HS-5 (cell line): ENCODE data around the gene KRTAP21-3.
A peak's percentile ranks its signal among the peaks of the same experiment; 100 is the strongest.
"Not testable (repeated sequence)": the region's sequence is repeated elsewhere in the genome, so short reads cannot be mapped to it uniquely, and the experiment has no call there.

Source experiments
- DNase-seq: peaks from one replicate; pipeline ENCODE4 v3.0.0-alpha.2; 2012; ENCODE audit warnings: low read depth

The KRTAP21-3 gene, protein sequence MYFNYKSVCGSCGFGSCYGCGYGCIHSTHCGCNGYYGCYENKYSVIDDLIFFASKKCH

DNA sequence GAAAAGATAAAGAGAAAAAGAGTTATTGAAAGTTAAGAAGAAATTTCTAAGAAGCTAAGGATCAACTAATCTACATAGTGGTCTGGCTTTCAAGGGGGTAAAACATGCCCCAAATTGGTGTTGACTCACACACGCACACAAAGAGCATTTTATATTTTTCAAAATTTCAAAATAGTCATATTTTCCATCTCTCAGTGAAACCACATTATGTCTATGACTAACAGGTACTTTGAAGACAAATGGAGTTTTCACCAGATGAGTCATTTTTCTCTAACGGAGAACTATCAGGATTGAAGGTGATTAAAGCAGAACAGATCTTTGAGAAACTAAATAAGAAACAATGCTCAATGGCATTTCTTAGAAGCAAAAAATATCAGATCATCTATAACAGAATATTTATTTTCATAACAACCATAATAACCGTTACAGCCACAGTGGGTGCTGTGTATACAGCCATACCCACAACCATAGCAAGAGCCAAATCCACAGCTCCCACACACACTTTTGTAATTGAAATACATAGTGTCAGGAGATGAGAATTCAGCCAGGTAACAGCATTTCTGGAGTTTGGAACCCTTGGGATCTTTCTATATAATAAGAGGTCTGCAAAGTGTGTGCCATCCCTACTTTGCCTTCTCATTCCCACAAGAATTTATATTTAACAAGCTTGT, at the start of gene KRTAP21-3:
Gene KRTAP21-3, minus strand, starts transcription at position 539 of the 671 bp plus-strand sequence. Its CDS starts 18 bp downstream, at position 521.
- peak; percentile 80 for DNase-seq

DNA sequence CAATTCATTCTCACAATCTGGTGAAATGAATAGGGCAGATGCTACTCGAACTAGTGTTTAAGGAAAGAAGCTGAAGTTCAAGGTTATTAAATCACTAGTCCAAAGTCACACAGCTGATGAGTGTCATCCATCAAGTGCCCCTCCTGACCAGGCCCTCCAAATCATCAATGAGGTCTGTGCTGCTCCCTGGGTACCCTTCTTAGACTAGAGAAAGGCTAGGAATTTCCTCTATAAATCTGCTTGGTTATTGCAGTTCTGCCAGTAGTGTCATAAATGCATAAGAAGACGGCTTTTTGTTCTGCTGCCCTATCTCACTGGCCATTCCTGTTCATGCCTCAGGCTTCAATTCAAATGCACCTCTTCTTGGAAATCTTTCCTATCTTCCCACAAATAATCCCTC, 42.2 kb upstream of the KRTAP21-3 start:
- no peak for DNase-seq

DNA sequence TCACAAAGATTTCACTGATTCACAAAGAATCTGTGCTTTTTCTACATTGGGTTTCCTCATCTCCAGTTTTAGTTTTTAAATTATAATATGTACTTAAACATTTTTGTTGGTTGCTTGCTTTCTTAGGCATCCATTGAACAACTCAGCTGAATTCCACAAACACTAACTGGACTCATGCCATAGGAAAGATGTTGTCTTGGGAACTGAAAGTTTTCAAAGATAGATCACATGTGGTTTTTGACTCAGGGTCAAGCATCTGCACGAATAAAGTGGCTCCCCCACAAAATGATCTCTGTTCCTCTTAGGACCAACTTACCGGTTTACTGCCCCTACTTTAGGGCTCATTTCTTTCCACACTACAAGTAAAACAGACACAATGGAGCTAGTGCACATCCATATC, 39.7 kb upstream of the KRTAP21-3 start:
- DNase-seq: no peak

DNA sequence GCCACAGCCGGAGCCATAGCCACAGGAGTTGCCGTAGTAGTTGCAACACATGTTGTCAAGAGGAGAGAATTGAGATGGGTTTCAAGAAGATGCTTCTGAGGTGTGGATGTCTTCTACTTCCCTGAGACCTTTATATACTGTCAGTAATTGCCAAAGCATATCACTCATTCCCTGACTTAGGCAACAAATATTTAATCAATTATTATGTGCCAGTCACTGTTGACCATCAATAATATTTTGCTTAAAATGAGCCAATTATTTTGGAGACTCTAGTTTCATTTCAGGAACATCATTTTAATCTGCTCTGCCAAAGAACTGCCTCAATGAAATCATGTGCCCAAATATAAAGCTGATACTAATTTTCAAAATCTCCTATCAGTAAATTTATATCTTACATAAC, 36.8 kb upstream of the KRTAP21-3 start, which contains the start of gene KRTAP21-1:
Gene KRTAP21-1, minus strand, starts transcription at position 101 of the 400 bp plus-strand sequence. Its CDS starts 50 bp downstream, at position 51.
- not testable (repeated sequence) for DNase-seq

DNA sequence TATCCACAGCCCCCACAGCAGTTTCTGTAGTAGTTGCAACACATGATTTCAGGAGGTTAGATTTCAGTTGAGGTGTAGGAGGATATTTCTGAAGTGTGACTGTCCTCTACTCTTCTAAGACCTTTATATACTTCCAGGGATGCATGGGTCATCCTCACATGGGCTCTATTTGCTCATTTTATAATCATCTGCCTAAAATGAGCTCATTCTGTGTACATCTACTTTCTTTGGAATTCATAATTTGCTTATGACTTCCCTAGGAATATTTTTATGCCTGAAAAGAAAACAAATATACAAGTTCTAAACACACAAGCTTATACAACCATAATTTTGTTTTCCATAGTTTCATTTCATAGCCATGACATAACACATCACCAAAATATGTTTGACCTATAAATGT, 28.6 kb upstream of the KRTAP21-3 start, which contains the start of gene KRTAP21-2:
Gene KRTAP21-2, minus strand, starts transcription at position 101 of the 400 bp plus-strand sequence. Its CDS starts 57 bp downstream, at position 44.
- no peak for DNase-seq

DNA sequence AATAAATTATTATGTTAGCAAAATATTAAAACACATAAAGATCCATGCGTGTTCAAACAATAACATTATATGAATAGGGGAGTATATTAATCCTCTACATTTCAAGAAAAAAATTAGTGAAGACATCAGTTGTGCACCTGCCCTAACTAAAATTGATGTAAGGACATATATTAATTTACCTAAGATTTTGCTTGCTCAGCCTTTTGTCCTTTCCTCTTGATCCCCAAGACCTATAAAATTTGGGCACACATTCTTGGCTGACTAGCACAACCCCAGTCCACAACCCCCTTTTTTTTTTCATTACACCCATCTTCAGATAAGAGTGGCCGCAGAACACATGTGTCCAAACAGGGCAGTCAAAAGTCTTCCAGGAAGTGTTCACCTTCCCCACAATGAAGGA, 21.9 kb upstream of the KRTAP21-3 start:
- no peak for DNase-seq

DNA sequence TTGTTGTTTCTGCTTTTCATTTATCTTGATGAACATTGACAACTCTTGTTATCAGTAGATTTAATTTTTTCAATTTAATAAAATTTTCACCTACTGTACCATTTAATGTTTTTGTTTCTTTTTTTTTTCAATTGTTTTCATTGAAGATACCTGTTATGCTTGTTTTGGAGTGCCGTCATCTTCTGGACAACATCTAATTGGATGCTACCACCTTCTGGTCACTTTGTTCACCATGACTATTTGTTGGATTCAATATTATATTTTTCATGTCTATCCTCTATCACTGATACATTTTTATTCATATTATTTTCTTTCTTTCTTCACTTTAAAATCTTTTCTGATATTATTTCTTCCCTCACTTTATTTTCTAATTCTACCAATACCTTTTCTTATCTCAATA, 14.4 kb upstream of the KRTAP21-3 start:
- no peak for DNase-seq

DNA sequence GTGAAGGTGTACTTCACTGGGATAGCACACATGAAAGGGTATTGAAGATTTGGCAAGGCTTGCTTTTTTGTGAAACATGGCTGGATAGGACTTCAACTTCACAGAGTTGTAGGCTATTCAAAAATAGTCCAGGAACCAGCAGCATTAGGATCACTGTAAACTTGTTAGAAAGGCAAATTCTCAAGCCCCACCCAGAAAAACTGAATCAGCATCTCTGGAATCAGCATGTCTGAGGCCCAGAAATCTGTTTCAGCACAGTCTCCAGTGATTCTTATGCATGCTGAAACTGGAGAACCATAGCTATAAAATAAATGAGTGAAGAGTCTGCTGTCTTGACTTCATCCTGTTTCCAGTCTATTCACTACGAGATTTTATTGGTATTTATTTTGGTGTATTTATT, 8.1 kb upstream of the KRTAP21-3 start:
- DNase-seq: no peak

DNA sequence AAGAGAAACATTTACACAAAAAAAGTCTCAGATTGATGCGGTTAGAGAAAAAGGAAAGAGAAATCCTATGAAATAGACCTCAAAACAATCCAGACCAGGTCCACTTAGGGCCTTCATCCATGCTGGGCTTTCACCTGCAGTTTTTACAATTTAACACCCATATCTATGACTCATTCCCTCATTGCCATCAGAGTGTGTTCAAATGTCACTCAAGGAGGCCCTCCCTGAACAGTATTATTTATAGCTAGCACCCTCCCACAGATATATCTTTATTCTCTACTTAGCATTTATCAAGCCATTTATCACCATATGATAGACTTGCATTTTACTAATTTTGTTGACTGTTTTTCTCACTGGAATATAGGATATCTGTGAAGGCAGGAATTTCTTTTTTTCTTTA, 824 bp upstream of the KRTAP21-3 start:
- no peak for DNase-seq

DNA sequence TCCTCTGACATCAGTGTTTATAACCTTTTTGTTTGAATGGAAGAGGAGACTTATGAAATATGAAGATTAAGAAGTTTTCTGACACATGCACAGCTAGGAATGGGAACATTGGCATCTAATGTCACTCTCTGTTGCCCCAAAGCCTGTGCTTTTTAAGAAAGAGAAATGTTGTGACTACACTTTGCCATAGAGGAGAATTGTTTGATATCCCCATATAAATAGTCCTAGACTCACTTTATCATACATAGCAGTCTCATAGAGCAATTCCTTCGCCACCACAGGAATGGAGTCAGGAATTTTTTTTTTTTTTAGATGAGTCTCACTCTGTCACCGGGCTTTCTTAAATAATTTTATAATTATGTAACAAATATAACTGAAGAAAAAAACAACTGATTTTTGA, 1.5 kb downstream of the KRTAP21-3 start:
- DNase-seq: no peak

DNA sequence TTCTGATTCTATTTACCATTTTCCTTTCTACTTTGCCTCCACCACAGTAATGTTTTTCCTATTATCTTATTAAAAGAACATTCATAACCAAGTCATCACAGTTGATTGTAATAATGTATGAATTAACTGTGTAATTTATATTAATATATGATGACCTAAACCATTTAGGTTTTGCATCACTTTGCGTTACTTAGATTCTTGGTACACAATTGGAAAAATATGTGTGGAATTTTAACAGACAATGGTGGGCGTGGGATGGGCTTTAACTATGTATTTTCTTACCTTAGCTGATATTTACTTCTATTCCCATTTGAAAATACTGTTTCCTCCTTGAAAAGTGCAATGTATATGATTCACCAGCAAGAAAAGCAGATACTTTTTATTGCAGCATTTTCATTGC, 3.6 kb downstream of the KRTAP21-3 start:
- DNase-seq: no peak

DNA sequence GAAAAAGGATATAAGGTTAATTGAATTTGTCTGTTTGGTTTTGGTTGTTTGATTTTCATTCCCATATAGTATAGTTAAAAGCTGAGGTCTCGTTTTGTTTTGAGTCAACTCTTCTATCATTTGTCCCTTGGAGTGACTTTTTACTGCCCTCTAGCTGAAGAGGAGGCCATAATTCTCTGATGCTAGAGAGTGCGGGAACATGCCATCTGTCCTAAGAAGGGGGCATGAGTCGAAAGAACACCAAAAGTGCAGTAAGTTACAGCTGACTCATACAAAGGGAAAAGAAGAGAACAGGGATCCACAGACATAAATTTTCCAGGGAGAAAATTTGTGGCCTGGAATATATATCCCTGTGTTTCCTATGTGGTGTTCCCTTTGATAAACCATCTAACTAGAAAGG, 4.1 kb downstream of the KRTAP21-3 start:
- DNase-seq: no peak

DNA sequence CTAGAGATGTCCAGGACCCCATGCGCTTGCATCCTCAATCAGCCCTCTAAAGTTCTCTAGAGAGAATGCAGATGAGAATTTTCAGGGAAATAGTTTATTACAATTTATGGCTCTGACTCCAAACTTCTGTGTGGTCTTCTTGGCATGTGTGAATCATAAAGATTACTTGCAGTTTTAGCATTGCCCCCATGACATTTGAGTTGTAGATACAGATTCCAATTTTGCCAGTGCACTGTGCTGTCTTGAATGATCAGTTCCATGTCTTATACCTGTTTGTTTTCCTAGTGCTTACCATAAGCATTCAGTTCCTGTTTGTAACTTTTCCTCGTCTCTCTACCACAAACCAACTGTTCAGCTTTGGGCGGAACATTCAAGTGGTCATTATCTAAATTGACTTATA, 4.8 kb downstream of the KRTAP21-3 start:
- DNase-seq: no peak

DNA sequence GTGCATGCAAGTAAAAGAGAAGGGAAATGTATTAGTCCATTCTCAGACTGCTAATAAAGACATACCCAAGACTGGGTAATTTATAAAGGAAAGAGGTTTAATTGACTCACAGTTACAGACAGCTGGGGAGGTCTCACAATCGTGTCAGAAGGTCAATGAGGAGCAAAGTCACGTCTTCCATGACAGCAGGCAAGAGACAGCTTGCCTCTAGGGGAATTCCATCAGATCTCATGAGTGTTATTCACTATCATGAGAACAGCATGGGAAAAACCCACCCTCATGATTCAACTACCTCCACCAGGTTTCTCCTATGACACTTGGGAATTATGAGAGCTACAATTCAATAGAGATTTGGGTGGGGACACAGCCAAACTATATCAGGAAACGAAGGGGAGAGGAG, 8.1 kb downstream of the KRTAP21-3 start:
- DNase-seq: no peak

DNA sequence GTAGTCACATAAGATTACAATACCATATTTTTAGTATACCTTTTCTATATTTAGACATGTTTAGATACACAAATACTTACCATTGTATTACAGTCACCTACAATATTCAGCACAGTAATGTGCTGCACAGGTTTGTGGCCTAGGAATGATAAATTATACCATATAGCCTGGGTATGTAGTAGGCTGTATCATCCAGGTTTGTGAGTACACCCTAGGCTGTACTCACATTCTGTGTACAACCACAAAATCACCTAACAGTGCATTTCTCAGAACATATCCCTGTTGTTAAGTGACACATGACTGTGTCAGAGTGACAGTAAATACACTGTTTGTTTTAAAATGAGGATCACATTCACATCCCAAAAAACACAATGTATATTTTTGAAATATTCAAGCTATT, 11.2 kb downstream of the KRTAP21-3 start:
- no peak for DNase-seq

DNA sequence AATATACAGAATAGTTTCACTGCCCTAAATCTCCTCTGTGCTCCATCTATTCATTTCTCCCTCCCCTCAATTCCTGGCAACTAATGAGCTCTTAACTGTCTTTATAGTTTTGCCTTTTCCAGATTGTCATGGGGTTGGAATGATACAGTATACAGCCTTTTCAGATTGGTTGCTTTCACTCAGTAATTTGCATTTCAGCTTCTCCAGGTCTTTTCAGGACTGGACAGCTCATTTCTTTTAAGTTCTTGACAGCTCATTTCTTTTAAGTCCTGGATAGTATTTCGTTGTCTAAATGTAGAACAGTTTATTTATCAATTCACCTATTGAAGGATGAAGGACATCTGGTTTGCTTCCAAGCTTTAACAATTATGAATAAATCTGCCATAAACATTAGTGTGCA, 22.6 kb downstream of the KRTAP21-3 start:
- DNase-seq: no peak

DNA sequence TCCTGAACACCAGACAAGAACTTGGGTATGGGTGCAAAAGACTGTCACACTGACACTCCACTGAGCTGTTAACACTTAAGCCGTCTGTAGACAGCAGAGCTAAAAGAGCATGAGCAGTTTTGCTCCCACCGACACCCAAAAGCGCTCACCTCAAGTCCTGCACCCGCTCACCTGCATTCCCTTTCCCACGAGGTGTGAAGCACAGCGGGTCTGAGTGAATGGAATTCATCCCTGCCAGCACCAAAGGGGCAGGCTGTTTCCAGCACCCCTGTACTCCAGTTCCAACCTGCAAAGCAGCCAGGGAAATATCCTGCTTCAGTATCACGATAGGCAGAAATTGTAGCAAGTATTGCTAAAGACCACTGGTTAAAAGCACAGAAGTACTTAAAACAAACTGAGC, 28.8 kb downstream of the KRTAP21-3 start:
- no peak for DNase-seq

DNA sequence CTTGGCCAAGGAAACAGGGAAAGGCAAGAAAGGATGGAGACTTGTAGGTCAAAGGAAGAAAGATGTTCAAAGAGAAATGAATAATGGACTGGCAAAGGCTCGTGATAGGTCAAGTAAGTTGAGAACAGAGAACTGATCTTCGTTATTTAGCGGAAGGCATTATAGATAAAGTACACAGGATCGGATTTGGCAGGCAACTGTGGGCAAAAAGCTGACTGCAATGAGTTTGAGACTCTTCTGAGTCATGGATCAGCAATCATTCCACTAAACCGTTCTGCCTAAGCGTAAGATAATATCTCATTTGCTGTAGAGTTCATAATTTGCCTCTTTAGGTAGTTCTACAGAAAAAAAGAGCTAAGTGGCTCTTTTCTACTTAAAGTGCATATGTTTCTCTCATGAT, 34.1 kb downstream of the KRTAP21-3 start:
- DNase-seq: no peak

DNA sequence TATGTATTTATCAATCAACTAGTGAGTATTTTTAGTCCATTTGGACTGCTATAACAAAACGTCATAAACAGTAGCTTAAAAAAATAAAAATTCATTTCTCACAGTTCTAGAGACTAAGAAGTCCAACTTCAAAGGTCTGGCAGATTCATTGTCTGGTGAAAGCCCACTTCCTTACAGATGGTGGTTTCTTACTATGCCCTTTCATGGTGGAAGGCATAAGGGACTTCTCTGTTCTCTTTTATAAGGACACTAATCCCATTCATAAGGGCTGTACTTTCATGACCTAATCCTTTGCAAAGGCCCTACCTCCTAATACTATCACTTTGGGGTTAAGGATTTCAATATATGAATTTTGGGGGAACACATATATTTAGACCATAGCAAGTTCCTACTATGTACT, 38.0 kb downstream of the KRTAP21-3 start:
- DNase-seq: no peak

DNA sequence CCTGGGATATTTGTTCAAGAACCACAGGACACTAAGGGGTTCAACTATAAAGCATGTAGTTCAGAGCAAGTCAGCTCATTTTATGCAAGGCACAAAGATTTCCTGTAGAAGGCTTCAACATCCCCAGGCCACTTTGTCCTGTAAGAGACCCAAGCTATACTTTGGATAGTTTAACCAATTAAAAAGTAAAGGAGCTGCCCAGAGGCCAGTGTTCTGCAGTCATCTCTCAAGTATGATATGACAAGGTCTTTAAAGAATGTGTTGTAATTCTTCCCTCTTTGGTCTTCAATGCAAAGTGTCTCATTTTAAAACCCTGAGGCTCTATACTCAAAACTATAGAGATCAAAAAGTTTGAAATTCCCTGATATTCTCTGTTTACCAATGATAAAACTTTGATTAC, 41.8 kb downstream of the KRTAP21-3 start:
- peak; percentile 22 for DNase-seq

DNA sequence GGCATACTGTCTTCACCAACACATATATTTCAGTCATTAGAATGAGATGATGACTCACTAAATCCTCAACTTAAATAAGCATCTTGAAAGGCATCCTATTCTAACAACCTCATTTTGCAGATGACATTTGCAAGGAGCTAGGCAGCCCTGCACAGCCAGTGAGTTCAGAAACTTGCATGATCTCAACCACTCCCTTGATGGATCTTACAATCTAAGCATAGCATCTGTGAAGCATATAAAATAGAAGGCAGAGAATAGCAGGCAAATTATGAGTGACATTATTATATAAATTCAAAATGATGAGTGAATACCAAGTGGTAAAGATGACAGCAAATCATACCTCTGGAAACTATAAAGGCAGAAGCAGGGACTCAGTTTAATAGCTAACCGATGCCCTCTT, 44.3 kb downstream of the KRTAP21-3 start:
- DNase-seq: no peak

DNA sequence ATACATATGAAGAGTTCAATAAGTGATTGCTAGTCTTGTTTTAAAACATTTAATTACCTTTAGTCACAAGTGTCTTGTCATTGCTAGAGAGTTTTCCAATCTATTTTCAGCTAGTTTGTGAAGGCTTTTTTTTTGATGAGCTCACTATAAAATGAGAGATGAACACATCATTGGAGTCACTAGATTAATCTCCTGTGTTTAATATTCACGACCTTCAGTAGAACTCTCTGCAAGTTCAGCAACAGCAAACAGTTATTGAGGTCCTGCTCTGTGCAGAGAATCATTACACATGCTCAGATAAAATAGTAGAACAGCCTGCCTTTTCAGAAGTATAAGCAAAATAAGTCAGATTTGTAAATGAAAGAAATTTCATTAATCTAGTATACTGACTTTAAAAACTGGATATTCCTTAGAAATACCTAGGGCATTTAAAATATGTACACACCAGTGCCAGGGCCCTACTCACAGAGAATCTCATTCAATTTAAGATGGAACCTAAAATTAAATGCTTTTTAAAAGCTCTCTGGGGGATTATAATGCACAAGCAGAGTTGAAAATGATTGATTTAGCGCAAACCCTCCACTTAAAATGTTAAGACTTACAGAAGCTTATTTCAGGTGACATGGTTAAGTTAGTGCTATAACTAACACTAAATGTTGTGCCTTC, 45.5 kb downstream of the KRTAP21-3 start:
- no peak for DNase-seq

DNA sequence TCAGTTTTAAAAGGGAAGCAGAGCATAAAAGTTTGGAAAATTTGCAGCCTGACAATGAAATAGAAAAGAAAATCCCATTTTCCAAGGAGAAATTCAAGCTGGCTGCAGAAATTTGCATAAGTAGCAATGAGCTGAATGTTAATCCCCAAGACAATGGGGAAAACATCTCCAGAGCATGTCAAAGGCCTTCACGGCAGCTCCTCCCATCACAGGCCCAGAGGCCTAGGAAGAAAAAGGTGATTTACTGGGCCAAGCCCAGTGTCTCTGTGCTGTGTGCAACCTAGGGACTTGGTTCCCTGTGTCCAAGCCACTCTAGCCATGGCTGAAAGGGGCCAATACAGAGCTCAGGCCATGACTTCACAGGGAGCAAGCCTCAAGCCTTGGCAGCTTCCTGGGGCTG, 49.8 kb downstream of the KRTAP21-3 start:
- no peak for DNase-seq
